ENCODE data around the gene PTEN.

The PTEN gene

GRCh38 chr10:88008866-88009470 is 145.5 kb downstream of the PTEN start:
- no peak for DNase-seq (ENCODE audit: low spot score in 2 of 2)
- Histone ChIP-seq H3K4me1 (no peaks in the 10 kb centered on the region), H3K9me3 (no peaks in the 10 kb centered on the region), H3K4me3 (no peak overlapping the region), H3K27me3 (ENCODE audit: low read depth) (no peaks in the 10 kb centered on the region), H3K36me3 (replicated peaks) (no peaks in the 10 kb centered on the region)
- in situ Hi-C loops (cut with MboI; ENCODE audit: low sequenced_read_pairs) = no loop called here

- Histone ChIP-seq H3K36me3 (replicated peaks) (no peaks in the 10 kb centered on the region), H3K9me3 (no peaks in the 10 kb centered on the region), H3K27me3 (ENCODE audit: low read depth) (no peaks in the 10 kb centered on the region), H3K4me3 (no peak overlapping the region), H3K4me1 (no peaks in the 10 kb centered on the region)
- no peak for DNase-seq (ENCODE audit: low spot score in 2 of 2)
- in situ Hi-C loops (cut with MboI; ENCODE audit: low sequenced_read_pairs) = no loop called here
These were observed 149.2 kb downstream of the PTEN start for GRCh38 chr10:88012641-88013040.

- H3K27me3 ChIP-seq (ENCODE audit: low read depth) = no peaks in the 10 kb centered on the region
- H3K9me3 ChIP-seq = no peaks in the 10 kb centered on the region
- no peak for DNase-seq (ENCODE audit: low spot score in 2 of 2)
- no peak overlapping the region for H3K4me3 ChIP-seq
- no peaks in the 10 kb centered on the region for H3K36me3 ChIP-seq (replicated peaks)
- in situ Hi-C loops (cut with MboI; ENCODE audit: low sequenced_read_pairs) = no loop called here
- H3K4me1 ChIP-seq = no peaks in the 10 kb centered on the region
These were observed 154.4 kb downstream of the PTEN start for GRCh38 chr10:88017781-88018180.

GRCh38 chr10:88019753-88020152 is 156.3 kb downstream of the PTEN start:
- Histone ChIP-seq H3K9me3 (no peaks in the 10 kb centered on the region), H3K27me3 (ENCODE audit: low read depth) (no peaks in the 10 kb centered on the region), H3K36me3 (replicated peaks) (no peaks in the 10 kb centered on the region), H3K4me3 (no peak overlapping the region), H3K4me1 (no peaks in the 10 kb centered on the region)
- DNase-seq (ENCODE audit: low spot score in 2 of 2) = no peak
- in situ Hi-C loops (cut with MboI; ENCODE audit: low sequenced_read_pairs) = no loop called here

Data from HAP-1 (cell line).